ENCODE results near the gene PES1. TPM values are rescaled to one million over a fixed set of nuclear protein-coding genes. Genes with fewer than 3 reads are reported as not detected.

The PES1 gene
- total and polyA plus RNA-seq, 2 experiments from 2014 or later = 64.1 to 76.9 TPM

- no peak for TF ChIP-seq REST (IDR thresholded peaks at IDR 0.05; ENCODE audit: unreplicated experiment)
Measured at GRCh38 chr22:30610299-30610698, 18.6 kb upstream of the PES1 start (continued).

GRCh38 chr22:30609260-30610185 lies 17.8 kb upstream of the PES1 start:
- H3F3A ChIP-seq (replicated peaks; ENCODE audit: low read depth) = peaks cover 6% of the 10 kb centered on the region; the same call in 1 of the 2 replicates
- H3K27ac Mint-ChIP-seq = peak overlapping the region; percentile 60
- H3K79me2 ChIP-seq (replicated peaks; ENCODE audit: insufficient read depth) = peaks cover 8% of the 10 kb centered on the region
- no peaks in the 10 kb centered on the region for H3K27me3 ChIP-seq (ENCODE audit: insufficient read depth)
- no peaks in the 10 kb centered on the region for H4K20me1 ChIP-seq (replicated peaks; ENCODE audit: insufficient read depth)
- peaks cover 36% of the 10 kb centered on the region for H3K4me1 ChIP-seq (ENCODE audit: insufficient read depth)
- no peak overlapping the region for H3K27ac ChIP-seq (ENCODE audit: low read depth)
- H3K4me2 ChIP-seq = peak overlapping the region; percentile 43
- no peaks in the 10 kb centered on the region for H3K9me2 ChIP-seq (ENCODE audit: insufficient read depth)
- H2AFZ ChIP-seq = no peak overlapping the region
- peaks cover 39% of the 10 kb centered on the region for H3K4me1 Mint-ChIP-seq
- no peak overlapping the region for H3K4me3 ChIP-seq
- H3K36me3 Mint-ChIP-seq (ENCODE audit: low read depth) = peaks cover 42% of the 10 kb centered on the region
- peaks cover 10% of the 10 kb centered on the region for H3K27me3 Mint-ChIP-seq (ENCODE audit: insufficient read depth, low read depth, poor library complexity)
- peaks cover 8% of the 10 kb centered on the region; the same call in 1 of the 2 replicates for H3K36me3 ChIP-seq (ENCODE audit: insufficient read depth)
- peak overlapping the region; percentile 90 for H3K4me3 Mint-ChIP-seq
- no peaks in the 10 kb centered on the region; the same call in 2 of the 3 replicates for H3K9me3 Mint-ChIP-seq
- peak; percentile 15 for DNase-seq (ENCODE audit: low spot score)
- no peak for ATAC-seq
- no peak for TF ChIP-seq STAT1 (IDR thresholded peaks at IDR 0.05; ENCODE audit: unreplicated experiment)
- no peak for TF ChIP-seq ZNF114 (CRISPR knock-in tag; IDR thresholded peaks at IDR 0.05)
- TF ChIP-seq NANOG (IDR thresholded peaks at IDR 0.05; ENCODE audit: borderline replicate concordance) = no peak
- no peak for TF ChIP-seq ZNF462 (CRISPR knock-in tag; IDR thresholded peaks at IDR 0.05)
- no peak for TF ChIP-seq ETS1 (IDR thresholded peaks at IDR 0.05)
- no peak for TF ChIP-seq CREB1 (CRISPR knock-in tag; IDR thresholded peaks at IDR 0.05; ENCODE audit: low read depth)
- no peak for TF ChIP-seq ZNF331 (CRISPR knock-in tag; IDR thresholded peaks at IDR 0.05; ENCODE audit: low read depth)
- no peak for TF ChIP-seq REST (IDR thresholded peaks at IDR 0.05; ENCODE audit: unreplicated experiment)

Measured in GM23338 (cell line).